ENCODE data around the gene RFNG. TPM values are rescaled to one million over a fixed set of nuclear protein-coding genes. Genes with fewer than 3 reads are reported as not detected.
A peak's percentile ranks its signal among the peaks of the same experiment; 100 is the strongest.

RFNG gene
- total and polyA plus RNA-seq, 2 of the 4 experiments (the other 2 are of a cell fraction): 6.8 to 47.3 TPM

DNA sequence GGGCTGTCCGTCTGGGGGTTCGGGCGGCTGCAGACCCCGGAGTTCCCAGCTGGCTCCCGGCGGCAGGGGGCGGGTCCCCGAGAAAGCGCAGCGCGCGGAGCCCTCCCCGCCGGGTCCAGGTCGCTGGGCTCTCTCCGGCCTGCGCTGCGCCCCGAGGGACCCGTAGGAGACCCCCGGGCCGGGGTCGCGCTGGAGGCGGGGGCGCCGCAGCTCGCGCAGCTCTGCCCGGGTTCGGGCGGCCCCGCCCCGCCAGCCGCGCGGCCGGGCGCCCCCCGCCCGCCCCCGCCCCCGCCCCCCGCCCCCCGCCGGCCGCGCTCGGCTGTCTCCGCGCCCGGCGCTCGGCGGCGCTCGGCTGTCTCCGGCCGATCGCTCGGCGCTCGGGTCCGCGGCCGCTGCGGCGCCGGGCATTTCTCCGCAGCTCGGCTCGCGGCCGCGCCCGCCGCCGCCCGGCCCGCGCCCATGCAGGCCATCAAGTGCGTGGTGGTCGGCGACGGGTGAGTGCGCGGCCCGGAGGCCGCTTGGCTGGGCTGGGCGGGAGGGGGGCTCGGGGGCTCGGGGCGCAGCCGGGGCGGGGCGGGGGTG, 20.2 kb downstream of the RFNG start, which contains the start of gene RAC3:
Gene RAC3, plus strand, starts transcription at position 376 of the 582 bp plus-strand sequence. Its CDS starts 84 bp downstream, at position 460.
- peak within 1 kb of the TSS; percentile 94 for H2AFZ ChIP-seq (replicated peaks; ENCODE audit: low read length, poor library complexity)
- H3K4me1 ChIP-seq (ENCODE audit: control insufficient read depth, insufficient read depth, low read length): peaks cover 7% of the 10 kb centered on the region
- H3K9me3 ChIP-seq (ENCODE audit: control insufficient read depth, insufficient read depth, low read length): no peaks in the 10 kb centered on the region
- ChIA-PET POLR2A (ENCODE audit: unreplicated experiment) (no interaction called here), CTCF (no interaction called here)
- peak within 1 kb of the TSS; percentile 47 for H3K4me3 ChIP-seq (ENCODE audit: insufficient read depth, low read depth, low read length)
- H3K4ac ChIP-seq (ENCODE audit: low read depth, low read length): no peak within 1 kb of the TSS
- H3K36me3 ChIP-seq (ENCODE audit: control insufficient read depth, insufficient read depth, low read length): peaks cover 2% of the 10 kb centered on the region
- H2BK15ac ChIP-seq (ENCODE audit: low read depth, low read length): no peak within 1 kb of the TSS
- dilution Hi-C loops (cut with HindIII; ENCODE audit: low sequenced_read_pairs, unreplicated experiment): no loop called here
- H3K18ac ChIP-seq (ENCODE audit: low read depth, low read length): no peak within 1 kb of the TSS
- WGBS, 2 experiments (ENCODE audit: extremely low coverage in 2 of 2, insufficient read length in 1 of 2): 1% methylated on average over 15 of the region's 96 CpGs; no CpG with 5 or more reads in 1 of the 2 experiments
- no peak within 1 kb of the TSS for H3K56ac ChIP-seq (ENCODE audit: extremely low read depth, insufficient read depth, low read length)
- H4K91ac ChIP-seq (ENCODE audit: insufficient read depth, low read depth, low read length): no peak within 1 kb of the TSS
- H3K9me1 ChIP-seq (ENCODE audit: insufficient read depth, low read length): 0 out of 2 replicates have a peak, but pooled peaks cover 3% of the 10 kb centered on the region
- no peak within 1 kb of the TSS for H3K23ac ChIP-seq (ENCODE audit: low read depth, low read length)
- intact Hi-C loops (cut with micrococcal nuclease): loop anchor here (1.0 to 10.0 kb wide), 2 partner anchors 67 to 293 kb away; partner anchors contain the start of gene FASN
- BruUV-seq (replicated peaks): no TSS peak
- 0 out of 2 replicates have a peak within 1 kb of the TSS, but pooled peaks have one; percentile 15 for H2AK5ac ChIP-seq (ENCODE audit: low read depth, low read length)
- no peak within 1 kb of the TSS for H3K27ac ChIP-seq (ENCODE audit: insufficient read depth, low read length)
- DNase-seq (peak; percentile 11), ATAC-seq (ENCODE audit: low read depth) (peak; percentile 74)
- peak within 1 kb of the TSS in 1 of 2 experiments; percentile 46; a peak in 2 of 4 replicates for H4K8ac ChIP-seq (ENCODE audit: low read depth in 2 of 2, low read length in 2 of 2)
- no peak within 1 kb of the TSS for H3K9ac ChIP-seq (ENCODE audit: low read depth, low read length)
- H3K4me2 ChIP-seq (ENCODE audit: low read depth, low read length): peak within 1 kb of the TSS; percentile 78
- no peak within 1 kb of the TSS for H3K14ac ChIP-seq (replicated peaks; ENCODE audit: low read depth, low read length)
- in situ Hi-C loops (cut with MboI; ENCODE audit: low sequenced_read_pairs): loop anchor here (5.0 kb wide), 1 partner anchor 126 kb away; no protein-coding TSS in a partner anchor
- H3K79me1 ChIP-seq (ENCODE audit: low read depth in 1 of 2, low read length in 2 of 2): peaks cover 1 to 6% of the 10 kb centered on the region in 2 experiments
- peak within 1 kb of the TSS; percentile 89 for H2AK9ac ChIP-seq (replicated peaks; ENCODE audit: low read depth, low read length, poor library complexity)
- H4K20me1 ChIP-seq (ENCODE audit: insufficient read depth, low read length): no peaks in the 10 kb centered on the region; the same call in 1 of the 2 replicates
- H2BK20ac ChIP-seq (ENCODE audit: low read depth, low read length): no peak within 1 kb of the TSS
- no peaks in the 10 kb centered on the region for H3K27me3 ChIP-seq (ENCODE audit: control insufficient read depth, insufficient read depth, low read length)
- H2BK5ac ChIP-seq (ENCODE audit: low read depth, low read length, poor library complexity, severe bottlenecking): no peak within 1 kb of the TSS
- no peak within 1 kb of the TSS for H4K5ac ChIP-seq (ENCODE audit: low read depth, low read length)
- no peak for TF ChIP-seq BHLHE40 (IDR thresholded peaks at IDR 0.05; ENCODE audit: low read depth, low read length)
- no peak within 1 kb of the TSS for H2BK120ac ChIP-seq (ENCODE audit: low read depth, low read length)
